Activated effector memory CD4-positive, alpha-beta T cell treated with anti-CD3 and anti-CD28 coated beads, Interleukin-2, amount 50 U/mL, for 16 hours (primary cell): ENCODE results near the gene BBX.

Experiments used
- DNase-seq: peaks from one replicate; pipeline ENCODE4 v3.0.0-alpha.2; 2020

Gene BBX

DNA sequence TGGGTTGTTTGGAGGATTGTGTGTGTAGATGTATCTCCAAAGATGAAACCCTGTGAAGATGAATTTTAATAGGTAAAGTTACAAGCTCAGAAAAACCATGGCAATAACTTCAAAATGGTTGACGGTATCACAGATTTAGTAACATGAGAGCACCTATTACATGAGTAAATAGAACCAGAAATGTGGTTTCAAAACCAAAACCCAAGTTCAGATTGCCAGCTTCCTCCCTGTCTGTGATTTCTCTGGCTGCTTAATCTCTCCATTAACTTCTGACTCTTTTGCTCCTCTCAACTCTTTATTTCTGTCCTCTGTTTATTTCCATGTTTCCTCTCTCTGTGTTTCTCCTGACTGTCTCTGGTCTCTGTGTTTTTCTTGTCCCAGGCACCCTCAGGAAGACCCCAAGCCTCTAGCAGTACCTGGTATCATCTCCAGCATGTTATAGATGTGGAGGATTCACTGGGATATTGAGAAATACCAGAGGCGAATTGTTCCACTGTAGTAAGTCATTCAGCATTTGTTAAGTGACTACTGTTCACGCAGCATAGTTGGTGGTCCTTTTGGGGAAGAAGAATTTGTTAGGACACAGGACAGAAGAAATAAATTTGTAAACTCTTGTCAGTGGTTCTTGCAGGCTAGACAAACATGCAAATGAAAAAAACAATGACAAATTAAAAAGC is 138.8 kb downstream of the BBX start:
- DNase-seq: no peak

DNA sequence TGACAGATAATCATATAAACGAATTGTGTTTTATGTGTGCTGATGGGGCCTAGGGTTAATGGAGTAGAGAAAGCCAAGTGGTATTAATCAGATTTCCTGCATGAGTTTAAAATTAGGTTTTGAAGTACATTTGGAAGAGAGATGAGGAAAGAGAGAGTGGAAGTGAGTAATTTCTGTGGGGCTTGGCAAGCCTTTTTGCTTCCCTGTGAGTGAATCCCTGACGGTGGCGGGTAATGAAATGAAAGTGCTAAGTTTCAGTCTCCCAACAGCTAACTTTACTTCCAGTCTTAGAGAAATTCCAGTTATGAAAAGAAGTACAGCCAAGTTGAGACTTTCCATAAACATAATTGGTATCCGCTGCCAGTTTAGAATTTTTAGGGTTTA is 139.4 kb downstream of the BBX start:
- no peak for DNase-seq

- no peak for DNase-seq
These were observed 139.8 kb downstream of the BBX start for GRCh38 chr3:107662586-107662985.

GRCh38 chr3:107663266-107663665 is 140.5 kb downstream of the BBX start:
- no peak for DNase-seq

- no peak for DNase-seq
These were observed 141.9 kb downstream of the BBX start for GRCh38 chr3:107664614-107665013.

DNA sequence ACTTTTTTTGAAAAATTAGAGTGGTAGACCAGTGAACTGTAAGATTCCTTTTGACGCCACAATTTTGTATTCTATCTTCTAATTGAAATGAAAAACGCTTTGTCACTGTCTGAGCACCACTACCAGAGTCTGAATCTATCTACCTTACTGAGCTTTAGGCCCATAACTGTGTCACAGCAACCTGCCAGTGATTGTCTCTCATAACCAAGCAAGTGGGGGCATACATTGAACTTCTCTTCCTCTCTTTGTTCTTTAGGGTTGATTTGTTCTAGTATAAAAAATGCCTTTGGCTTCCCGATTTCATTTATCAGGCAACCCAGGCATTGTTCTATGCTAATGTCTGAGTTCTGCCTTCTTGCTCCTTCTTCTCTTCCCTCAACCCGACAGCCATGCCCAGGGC is 142.6 kb downstream of the BBX start:
- DNase-seq: no peak

GRCh38 chr3:107666853-107667252 is 144.1 kb downstream of the BBX start:
- DNase-seq: no peak

GRCh38 chr3:107668416-107668815 is 145.7 kb downstream of the BBX start:
- no peak for DNase-seq

- no peak for DNase-seq
These were observed 146.2 kb downstream of the BBX start for GRCh38 chr3:107668963-107669362.

- no peak for DNase-seq
These were observed 146.9 kb downstream of the BBX start for GRCh38 chr3:107669669-107670068.

DNA sequence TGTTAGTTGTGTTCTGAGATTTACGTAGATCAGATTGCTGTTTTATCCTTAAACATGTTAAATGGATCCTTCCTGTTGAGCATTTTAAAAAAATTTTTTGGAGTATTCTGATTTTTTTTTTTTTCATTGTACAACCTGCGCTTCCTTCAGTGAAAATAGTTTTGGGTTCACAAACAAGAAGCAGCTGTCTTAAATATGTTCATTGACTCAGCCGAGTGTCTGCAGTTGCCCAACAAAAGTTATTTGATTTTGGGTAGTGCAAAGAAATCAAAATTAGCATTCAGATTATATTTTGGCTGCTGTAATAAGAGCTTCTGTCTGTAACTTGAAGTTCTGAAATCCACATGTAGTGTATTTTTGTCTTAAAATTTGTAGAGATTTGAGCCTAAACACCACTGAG is 148.2 kb downstream of the BBX start:
- DNase-seq: no peak

DNA sequence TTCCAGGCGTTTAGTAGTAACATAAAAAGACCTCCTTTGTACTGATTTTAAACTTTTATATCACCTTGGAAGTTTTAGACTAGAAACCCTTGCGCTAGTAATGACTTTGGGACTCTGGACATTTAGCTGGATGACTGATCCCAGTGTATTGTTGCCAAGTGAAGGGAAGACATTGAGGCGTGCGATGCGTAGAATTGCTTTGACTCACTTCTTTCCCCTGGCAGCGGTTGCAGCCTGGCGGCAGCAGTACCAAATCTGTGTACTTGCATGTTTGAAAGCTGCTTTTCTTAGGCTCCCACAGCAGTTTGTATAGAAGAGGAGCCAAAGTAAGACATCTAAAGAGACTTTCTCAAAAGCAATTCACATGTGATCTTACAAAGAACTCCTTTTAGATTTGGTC is 151.6 kb downstream of the BBX start:
- DNase-seq: no peak

DNA sequence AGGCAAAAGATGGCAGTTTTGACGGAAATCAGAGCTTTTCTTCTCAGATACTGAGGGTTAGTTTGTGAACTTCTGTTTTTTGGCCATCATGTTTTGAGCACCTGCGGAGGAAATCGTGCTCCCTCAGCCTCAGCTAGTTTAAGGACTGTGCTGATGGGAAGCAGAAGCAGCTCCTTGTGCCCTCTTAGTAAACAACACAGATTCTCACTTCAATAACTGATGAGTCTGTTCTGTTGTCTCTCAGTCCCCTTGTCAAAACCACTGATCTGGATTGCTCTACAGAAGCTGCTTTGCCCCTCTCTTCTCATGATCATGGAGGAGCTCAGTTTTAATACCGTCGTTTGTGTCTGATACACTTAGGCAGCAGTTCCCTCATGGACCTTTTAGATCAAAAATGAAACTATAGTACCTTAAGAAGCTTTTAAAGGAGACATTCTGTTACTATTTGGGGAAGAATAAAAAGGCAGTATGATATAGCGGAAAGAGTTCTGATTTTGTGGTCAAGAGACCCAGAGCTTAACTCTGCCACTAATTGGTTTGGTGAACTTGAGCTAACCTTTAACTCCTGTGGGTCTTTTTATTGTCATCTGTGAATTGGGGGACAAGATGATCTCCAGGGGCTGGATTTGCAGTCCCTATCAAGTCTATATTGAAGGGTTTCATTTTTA is 152.6 kb downstream of the BBX start:
- no peak for DNase-seq

GRCh38 chr3:107676469-107677309 is 153.9 kb downstream of the BBX start:
- no peak for DNase-seq

DNA sequence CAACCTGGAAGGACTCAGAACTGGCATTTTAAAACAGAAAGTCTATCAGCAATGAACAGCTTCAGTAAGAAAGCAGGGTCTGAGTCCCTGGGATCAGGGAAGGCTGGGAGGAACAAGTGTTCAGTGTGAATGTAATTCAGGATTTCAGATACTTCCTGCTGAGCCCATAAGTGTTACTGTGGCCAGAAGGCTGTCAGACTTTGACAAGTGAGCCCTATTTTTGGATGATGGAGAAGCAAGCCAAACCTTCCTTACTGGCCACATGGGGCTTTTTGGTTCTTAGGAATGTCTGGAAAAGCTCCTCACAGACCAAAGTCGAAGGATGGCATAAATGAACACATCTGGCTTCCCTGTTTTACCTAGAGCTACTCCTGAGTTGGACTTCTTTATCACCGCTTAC is 157.2 kb downstream of the BBX start:
- DNase-seq: no peak

DNA sequence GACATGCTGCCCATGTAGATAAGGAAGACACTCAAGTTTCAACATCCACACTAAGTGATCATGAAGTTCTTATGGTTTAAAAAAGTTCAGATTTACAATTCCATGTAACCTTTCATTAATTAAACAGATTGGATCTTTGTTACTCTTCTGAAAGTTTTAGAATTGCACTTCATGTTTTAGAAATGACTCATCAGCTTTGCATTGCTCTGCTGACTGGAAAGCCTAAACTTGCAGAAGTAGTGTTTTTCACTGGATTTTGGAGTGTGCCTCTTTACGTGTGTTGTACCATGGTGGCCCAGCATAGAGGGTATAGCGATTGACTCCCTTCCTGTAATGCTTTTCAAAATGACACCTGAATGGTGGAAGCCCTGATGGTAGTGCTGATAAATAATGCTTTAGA is 157.9 kb downstream of the BBX start:
- DNase-seq: no peak

DNA sequence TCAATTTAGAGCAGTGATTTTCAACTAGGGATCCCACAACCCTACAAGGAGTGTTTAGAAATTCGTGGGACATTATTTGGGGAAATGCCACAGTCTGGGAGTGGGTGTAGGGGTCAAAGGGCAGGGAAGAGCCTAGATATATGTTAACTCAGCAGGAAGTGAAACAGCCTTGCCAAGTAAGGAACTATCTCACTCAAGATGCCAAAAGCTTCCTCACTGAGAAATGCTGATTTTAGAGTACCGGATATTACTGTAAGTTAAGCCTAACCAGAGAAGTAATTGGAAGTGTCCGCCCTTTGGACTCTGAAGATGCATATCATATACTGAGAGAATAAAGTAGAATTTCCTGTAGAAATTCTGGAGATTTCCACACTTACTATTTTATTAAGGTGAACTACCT is 158.6 kb downstream of the BBX start:
- DNase-seq: no peak

DNA sequence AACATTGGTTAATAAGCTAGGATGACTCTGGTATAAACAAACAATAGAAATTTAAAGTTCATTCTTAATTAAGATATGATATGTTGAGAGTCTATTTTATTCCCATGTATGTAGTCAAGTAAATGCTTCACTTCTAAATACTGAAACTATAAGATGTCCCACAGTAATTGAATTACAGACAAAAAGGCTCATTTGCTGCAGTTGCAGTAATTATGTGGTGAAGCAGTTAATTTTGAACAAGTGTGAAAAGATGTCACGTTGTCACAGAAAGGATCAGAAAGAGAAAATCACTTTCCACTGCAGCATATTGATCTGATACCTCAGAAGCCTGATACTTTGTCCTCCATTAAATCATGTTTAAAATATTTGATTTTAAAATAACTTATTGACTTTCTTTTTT is 159.8 kb downstream of the BBX start:
- no peak for DNase-seq

DNA sequence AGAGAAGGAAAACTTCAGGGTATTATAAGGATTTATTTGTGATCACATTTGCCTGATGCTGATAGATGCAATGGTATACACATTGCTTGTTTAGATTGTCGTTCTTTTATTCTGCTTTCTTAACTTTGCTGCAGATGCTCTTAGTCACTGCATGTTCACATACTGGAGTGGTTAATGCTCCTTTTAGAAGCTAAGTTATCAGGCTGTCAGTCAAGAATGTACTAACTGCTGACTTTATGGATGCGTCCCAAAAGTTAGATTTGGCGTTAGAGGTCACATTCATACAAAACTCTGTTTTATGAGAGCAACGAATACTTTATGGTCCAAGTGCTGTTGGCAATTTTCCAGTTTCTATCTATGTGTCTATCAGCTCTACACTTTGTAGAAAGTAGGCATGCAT is 160.7 kb downstream of the BBX start:
- DNase-seq: no peak

- DNase-seq: no peak
These were observed 161.7 kb downstream of the BBX start for GRCh38 chr3:107684431-107684925.

- no peak for DNase-seq
These were observed 162.6 kb downstream of the BBX start for GRCh38 chr3:107685383-107685782.

- DNase-seq: no peak
These were observed 164.4 kb downstream of the BBX start for GRCh38 chr3:107687056-107687581.

DNA sequence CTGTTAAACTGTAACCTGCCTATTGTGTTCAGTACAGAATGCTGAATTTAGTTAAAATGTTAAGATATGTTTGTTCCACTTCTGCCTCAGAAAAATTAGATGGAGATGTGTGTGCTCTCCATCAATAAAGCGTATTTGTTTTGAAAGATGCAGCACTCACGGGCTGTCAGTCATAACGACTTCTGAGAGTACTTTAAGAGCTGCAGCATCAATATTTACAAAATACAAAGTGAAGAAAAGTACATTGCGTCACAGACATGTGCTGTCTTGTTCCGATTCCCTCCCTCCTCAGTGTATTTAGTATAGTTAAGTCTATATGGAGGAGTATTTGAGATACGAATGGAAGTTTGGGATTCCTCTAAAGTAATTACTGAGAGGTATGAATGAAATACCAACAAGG is 166.6 kb downstream of the BBX start:
- DNase-seq: no peak
